Rectal smooth muscle tissue (tissue), 1 donor: ENCODE data around the gene UBE2J2.

Source experiments
- H3K27ac ChIP-seq: one replicate; pipeline ENCODE4 v1.7.0; 2013; ENCODE audit warnings: low read depth, low read length, inconsistent platforms
- H3K27me3 ChIP-seq: one replicate; pipeline ENCODE4 v1.7.0; 2013; ENCODE audit warnings: low read length; ENCODE audit not compliant: control insufficient read depth, insufficient read depth
- H3K36me3 ChIP-seq: one replicate; pipeline ENCODE4 v1.7.0; 2013; ENCODE audit warnings: low read length; ENCODE audit not compliant: control insufficient read depth, insufficient read depth
- H3K4me1 ChIP-seq: one replicate; pipeline ENCODE4 v1.7.0; 2013; ENCODE audit warnings: low read length; ENCODE audit not compliant: control insufficient read depth, insufficient read depth
- H3K4me3 ChIP-seq: one replicate; pipeline ENCODE4 v1.7.0; 2013; ENCODE audit warnings: low read length
- H3K9ac ChIP-seq: one replicate; pipeline ENCODE4 v1.7.0; 2013; ENCODE audit warnings: low read length

UBE2J2 gene

DNA sequence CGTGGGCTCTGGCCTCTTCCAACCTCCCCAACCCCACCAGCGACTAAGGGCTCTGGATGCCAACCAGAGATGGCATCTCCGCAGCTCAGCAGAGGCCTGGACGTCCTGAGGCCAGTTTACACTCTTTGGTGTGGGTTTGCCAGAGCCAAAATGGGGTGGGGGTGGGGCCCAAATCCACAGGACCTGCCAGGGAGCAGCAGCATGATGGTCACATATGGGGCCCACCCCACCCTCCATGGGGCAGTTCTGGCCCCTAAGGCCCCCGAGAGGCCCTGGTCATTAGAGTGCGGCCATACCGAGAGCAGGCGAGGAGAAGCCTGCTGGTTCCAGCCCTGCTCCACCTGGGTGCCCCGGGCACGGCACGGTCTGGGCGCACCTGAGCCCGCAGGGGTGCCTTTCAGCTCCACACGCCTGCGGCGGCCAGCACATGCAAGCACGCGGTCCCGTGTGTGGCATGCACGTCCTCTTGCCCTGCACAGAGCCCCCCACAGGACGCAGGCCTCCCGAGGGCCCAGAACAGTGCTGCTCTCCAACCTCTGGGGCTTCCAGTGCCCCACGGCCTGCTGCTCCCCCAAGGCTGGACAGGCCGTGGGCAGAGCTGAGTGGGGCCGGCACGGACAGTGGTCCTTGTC, 31.9 kb downstream of the UBE2J2 start:
- Histone ChIP-seq H3K27ac (no peak overlapping the region), H3K4me3 (no peak overlapping the region), H3K36me3 (no peaks in the 10 kb centered on the region), H3K4me1 (no peaks in the 10 kb centered on the region), H3K9ac (no peak overlapping the region), H3K27me3 (peaks cover 27% of the 10 kb centered on the region)

DNA sequence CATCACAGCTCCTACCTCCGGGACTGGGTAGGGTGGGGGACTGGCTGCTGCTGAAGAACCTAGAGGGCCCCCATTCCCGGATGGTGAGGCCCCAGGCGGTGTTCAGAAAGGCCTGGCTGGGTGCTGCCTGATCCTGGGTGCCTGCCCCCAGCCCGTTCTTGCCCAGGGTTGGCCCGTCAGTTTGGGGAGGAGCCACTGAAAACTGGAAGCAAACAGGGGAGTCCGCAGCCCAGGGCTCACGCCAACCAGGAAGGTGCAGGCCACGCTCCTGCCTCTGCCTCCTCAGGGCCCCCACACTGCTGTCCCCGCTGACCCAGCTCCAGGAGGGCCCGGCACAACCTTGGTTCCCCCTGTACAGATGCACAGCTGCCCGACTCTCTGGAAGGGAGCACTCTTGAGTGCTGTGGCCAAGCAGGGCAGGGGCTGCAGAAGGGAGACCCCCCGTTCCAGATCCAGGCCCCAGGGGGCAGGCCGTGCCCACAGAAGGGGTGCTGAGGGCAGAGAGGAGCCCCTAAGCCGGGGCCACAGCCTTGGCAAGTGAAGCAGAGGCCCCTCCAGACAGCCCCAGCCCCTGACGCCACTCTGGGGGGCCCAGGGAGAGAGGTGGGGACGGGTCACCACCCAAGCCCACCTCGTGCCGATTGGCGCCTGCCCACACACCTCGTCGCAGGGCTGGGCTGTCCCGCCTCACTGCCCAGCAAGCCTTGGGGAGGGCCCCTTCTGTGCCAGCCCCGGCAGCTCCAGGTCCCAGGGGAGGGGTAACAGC, 32.6 kb downstream of the UBE2J2 start:
- Histone ChIP-seq H3K27me3 (peaks cover 27% of the 10 kb centered on the region), H3K4me1 (no peaks in the 10 kb centered on the region), H3K9ac (no peak overlapping the region), H3K4me3 (no peak overlapping the region), H3K36me3 (no peaks in the 10 kb centered on the region), H3K27ac (no peak overlapping the region)

DNA sequence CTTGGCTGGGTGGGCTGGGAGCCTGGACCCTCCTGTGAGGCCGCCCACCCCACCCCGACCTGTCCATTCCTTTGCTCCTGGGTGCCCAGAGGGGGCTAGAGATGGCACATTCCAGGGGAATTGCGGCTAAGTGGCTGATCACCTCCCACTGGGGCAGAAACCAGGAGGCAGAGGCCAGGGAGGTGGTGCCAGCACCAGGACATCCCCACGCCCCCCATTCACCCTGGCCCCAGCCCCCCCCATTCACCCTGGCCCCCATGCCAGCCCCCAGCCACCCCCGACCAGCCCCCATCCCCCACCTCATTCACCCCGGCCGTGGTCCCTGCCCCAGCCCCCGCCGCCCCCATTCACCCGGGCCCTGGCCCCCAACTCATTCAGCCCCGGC, 33.3 kb downstream of the UBE2J2 start:
- Histone ChIP-seq H3K36me3 (no peaks in the 10 kb centered on the region), H3K4me3 (no peak overlapping the region), H3K27me3 (peaks cover 23% of the 10 kb centered on the region), H3K27ac (no peak overlapping the region), H3K9ac (no peak overlapping the region), H3K4me1 (no peaks in the 10 kb centered on the region)

DNA sequence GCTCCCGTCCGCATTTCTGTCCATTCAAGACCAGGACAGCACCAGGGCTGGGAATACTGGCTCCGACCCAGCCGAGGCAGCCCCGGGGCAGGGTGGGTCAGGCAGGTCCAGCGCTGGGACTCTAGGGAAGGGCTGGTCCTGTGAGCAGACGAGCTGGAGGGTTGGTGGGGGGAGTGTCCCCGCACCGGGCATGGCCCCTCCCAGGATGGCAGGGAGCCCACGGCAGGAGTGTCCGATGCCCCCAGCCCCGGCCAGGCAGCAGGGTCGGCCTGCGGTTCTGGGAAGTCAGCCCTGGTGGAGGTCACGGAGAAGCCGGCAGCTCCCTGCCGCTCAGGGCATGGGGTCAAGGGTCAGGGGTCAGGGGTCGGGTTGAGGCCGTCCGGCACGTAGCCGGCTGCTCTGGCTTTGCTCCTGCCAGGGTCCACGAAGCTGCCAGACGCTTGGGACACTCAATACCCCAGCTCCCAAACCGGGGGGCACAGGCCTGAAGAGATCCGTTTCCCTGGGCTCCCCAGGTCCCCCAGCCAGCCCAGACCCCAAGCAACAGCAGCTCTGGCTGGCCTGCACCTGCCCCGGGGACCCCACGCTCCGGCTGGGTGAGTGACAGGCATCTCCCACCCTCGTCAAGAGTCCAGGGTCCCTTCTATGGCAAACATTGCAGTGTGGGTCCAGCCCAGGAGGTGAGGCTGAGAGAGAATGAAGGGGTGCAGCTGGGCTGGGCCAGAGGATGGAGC, 33.9 kb downstream of the UBE2J2 start:
- H3K4me1 ChIP-seq: no peaks in the 10 kb centered on the region
- no peak overlapping the region for H3K9ac ChIP-seq
- H3K4me3 ChIP-seq: no peak overlapping the region
- H3K36me3 ChIP-seq: no peaks in the 10 kb centered on the region
- no peak overlapping the region for H3K27ac ChIP-seq
- peaks cover 23% of the 10 kb centered on the region for H3K27me3 ChIP-seq

DNA sequence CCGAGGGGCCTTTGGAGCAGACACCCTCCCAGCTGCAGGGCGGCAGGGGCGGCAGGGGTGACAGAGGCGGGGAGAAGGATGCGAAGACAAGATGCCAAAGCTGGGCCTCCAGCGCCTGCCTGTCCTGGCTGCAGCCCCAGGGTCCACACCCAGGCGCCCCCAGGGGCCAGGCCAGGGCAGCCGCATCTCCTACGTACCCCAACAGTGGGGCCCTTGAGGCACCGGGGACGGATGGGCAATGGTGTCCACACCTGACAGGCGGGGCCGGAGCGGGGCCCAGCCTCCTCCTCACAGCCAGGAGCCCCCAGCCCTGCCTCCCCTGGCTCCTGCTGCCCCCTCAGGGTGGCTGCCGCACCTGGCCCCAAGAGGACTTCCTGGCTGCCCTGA, 34.4 kb downstream of the UBE2J2 start:
- Histone ChIP-seq H3K9ac (no peak overlapping the region), H3K27ac (no peak overlapping the region), H3K27me3 (peaks cover 23% of the 10 kb centered on the region), H3K4me1 (no peaks in the 10 kb centered on the region), H3K36me3 (no peaks in the 10 kb centered on the region), H3K4me3 (no peak overlapping the region)

DNA sequence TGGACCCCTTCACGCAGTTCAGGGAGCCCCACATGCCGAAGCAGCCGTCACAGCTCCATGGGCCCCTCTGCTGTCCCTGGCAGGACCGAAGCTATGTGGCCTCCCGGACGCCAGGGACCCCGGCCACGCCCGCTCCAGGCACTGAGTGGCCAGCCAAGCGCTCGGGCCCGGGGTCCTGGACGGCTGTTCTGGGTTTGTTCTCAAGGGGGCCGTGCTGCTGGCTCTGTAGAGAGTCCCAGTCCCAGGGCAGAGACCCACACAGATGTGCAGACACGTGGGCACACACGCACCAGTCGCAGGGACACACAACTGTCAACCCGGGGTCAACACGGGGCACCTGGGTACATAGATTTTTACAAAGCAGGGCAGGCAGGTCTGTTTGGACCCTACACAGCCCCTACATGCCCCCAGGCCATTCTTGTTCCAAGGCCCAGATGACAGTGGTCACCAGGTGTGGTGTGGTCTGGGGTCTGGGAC, 34.9 kb downstream of the UBE2J2 start:
- H3K36me3 ChIP-seq: no peaks in the 10 kb centered on the region
- H3K9ac ChIP-seq: no peak overlapping the region
- peaks cover 23% of the 10 kb centered on the region for H3K27me3 ChIP-seq
- H3K27ac ChIP-seq: no peak overlapping the region
- no peaks in the 10 kb centered on the region for H3K4me1 ChIP-seq
- H3K4me3 ChIP-seq: no peak overlapping the region

DNA sequence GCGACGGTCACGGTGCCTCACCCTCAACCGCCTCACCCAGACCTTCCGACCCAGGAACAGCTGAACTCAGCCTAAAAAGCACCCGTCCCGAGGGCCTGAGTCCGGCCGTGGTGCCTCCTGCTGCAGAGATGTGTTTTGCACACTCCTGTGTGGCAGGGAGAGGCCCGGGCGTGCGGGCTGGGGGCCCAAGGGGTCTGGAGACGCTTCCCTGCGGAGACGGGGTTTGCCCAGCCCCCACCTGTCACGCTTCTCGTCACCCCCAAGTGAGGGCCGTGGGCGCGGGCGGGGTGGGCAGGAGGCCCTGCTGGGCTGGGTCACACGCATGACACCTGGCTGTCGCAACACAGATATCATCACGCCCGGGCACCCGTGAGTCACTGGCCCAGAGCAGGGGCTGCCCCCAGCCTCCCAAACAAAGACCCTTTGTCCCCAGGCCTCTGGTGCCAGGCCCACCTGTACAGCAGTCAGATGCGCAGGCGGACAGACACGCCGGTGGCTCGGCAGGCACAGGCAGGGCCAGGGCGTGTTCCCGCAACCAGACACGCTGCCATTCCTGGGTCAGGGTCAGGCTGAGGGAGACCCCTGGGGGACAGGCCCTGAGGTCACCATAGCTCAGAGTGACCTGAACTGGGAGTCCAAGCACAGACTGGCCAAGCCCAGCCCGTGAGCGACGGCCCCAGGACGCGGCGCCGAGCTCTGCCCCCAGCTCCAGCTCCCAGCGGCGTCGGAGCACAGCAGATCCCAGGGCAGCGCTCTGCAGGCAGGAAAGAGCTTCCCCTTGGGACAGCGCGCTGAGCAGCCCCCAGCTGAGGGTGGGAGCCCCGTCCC, 35.6 kb downstream of the UBE2J2 start:
- Histone ChIP-seq H3K4me3 (no peak overlapping the region), H3K36me3 (no peaks in the 10 kb centered on the region), H3K9ac (no peak overlapping the region), H3K4me1 (no peaks in the 10 kb centered on the region), H3K27me3 (peaks cover 23% of the 10 kb centered on the region), H3K27ac (no peak overlapping the region)

DNA sequence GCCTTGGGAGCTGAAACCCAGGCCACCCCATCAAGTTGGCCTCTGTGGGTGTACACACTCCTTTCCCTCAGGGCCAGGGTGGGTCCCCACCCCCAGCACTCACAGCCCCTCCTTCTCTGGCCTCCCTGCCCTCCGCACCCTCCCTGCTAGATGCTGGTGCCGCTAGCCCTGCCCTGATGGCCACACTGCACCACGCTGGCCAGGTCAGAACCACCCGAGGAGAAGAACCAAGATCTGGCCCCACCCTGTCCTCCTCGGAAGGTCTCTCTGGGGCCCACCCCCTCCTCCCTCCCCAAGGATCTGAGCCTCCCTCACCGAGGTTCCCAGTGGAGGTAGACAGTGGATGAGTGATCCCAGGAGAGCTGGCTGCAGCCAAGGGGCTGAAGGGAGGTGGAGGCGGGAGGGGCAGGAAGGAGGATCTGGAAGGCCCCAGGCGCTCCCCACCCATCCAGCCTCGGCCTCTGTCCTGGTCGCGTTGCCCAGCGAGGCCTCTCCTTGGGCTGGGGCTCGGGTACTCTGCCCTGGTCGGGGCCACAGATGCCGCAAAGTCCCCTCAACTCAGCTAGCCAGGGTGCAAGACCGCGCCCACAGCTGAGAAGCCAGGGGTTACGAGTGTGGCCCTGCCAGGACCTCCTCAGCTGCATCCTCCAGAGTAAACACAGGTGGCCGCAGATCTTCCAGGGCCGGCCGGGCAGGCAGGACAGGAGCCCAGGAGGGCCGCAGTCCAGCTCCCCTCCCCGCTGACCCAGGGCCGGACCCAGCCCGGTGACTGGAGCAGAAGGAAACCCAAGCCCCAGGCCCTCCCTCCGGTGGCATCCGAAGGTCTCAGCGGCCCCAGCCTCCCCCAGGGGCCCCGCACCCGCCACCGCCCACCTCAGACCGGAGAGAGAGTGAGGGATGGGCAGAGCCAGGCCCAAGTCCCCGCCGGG, 36.4 kb downstream of the UBE2J2 start:
- Histone ChIP-seq H3K4me3 (no peak overlapping the region), H3K9ac (no peak overlapping the region), H3K36me3 (no peaks in the 10 kb centered on the region), H3K4me1 (peaks cover 3% of the 10 kb centered on the region), H3K27ac (no peak overlapping the region), H3K27me3 (peaks cover 23% of the 10 kb centered on the region)

DNA sequence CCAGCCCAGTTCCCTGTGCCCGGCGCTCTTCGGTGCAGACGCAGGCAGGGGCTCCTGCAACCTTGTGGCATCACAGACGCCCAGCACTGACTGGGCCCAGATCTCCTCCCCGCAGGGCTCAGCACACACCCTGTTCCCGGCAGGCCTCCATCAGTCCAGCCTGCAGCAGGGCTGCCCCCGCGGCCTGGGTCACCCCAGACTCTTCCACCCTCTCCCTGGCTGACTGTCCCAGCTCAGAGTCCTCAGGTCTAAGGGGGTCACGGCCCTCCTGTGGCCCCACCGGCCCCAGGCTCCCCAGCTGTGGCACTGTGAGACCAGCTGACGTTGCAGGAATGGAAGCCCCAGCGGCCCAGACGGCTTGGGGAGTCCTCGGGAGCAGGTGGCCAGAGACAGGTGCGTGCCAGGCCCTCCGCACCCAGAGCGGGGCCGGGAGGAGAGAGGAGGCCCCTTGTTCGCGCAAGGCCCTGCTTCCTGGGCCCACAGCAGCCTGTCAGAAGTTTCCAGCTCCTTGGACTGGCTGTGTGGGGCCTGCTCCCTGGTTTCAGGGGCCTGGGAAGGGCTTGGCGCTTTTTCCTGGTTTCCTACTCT, 37.4 kb downstream of the UBE2J2 start:
- Histone ChIP-seq H3K9ac (no peak overlapping the region), H3K36me3 (no peaks in the 10 kb centered on the region), H3K27me3 (peaks cover 23% of the 10 kb centered on the region), H3K4me1 (peaks cover 3% of the 10 kb centered on the region), H3K27ac (no peak overlapping the region), H3K4me3 (no peak overlapping the region)

DNA sequence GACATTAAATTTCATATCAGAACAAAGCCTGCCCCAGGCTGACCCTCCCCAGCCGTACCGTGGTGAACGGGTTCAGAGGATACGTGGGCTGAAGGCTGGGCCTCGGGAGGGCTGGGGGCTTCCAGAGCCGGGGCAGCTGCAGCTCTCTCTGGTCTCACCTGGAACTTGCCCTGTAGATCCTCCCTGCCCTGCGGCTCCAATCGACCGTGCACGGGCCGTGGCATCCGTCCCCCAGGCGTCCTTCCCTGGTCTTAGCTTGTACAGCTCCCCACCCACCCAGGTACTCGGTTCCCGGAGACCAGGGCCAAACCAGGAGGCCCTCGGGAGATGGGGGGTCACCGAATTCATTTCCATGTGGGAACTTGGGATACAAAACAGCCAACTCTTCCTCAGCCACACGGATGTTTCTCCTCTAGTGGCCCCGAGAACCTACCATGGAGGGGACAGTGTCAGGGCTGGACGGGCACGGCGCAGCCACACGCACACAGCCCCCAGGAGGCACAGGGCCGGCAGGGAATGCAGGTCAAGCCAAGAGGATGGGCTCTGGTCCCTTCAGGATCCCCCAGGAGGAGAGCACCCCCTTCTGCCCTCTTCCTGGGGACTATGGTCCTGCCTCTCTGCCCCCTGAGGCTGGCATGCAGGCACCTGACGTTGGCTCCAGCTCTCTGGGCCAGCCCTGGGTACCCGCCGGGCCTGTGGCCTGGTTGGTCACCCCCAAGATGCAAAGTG, 38.5 kb downstream of the UBE2J2 start:
- no peaks in the 10 kb centered on the region for H3K36me3 ChIP-seq
- no peak overlapping the region for H3K9ac ChIP-seq
- H3K27ac ChIP-seq: no peak overlapping the region
- H3K4me1 ChIP-seq: peaks cover 3% of the 10 kb centered on the region
- H3K4me3 ChIP-seq: no peak overlapping the region
- H3K27me3 ChIP-seq: peaks cover 21% of the 10 kb centered on the region
